IMR-90 (cell line): ENCODE results near the gene FBN3. TPM values are rescaled to one million over a fixed set of nuclear protein-coding genes. Genes with fewer than 3 reads are reported as not detected.

Experiments
- ATAC-seq: fragments of 200-7000 bp; cut with Tn5 transposase; 2 replicates; pipeline ENCODE4 v1.9.1; 2020; ENCODE audit warnings: low read depth, mild to moderate bottlenecking, moderate library complexity
- BruUV-seq: library from RNA; stranded (reverse); fragments of 400-500 nt; replicated peaks from 2 replicates; lab custom pipeline; 2021; lab: Mats Ljungman, UMichigan
- CTCF ChIA-PET: fragments of 300-600 bp; formaldehyde crosslinking; extraction: SDS; loops from one replicate; lab custom pipeline; 2021; ENCODE audit warnings: antibody characterized with exemption; lab: Yijun Ruan, JAX
- POLR2A ChIA-PET: fragments of 300-600 bp; sonication (Branson Sonifier 250); formaldehyde crosslinking; loops from one replicate; lab custom pipeline; 2022; ENCODE audit warnings: antibody characterized with exemption; ENCODE audit not compliant: unreplicated experiment; lab: Charles Lee
- DNase-seq: peaks from one replicate; pipeline ENCODE4 v3.0.0; 2013
- H2AFZ ChIP-seq: replicated peaks from 2 replicates; pipeline ENCODE3; 2013; ENCODE audit warnings: low read length, mild to moderate bottlenecking; ENCODE audit not compliant: poor library complexity
- H2AK5ac ChIP-seq: 2 replicates; pipeline ENCODE4 v1.6.1; 2013; ENCODE audit warnings: low read depth, low read length, inconsistent platforms
- H2AK9ac ChIP-seq: replicated peaks from 2 replicates; pipeline ENCODE3; 2013; ENCODE audit warnings: mild to moderate bottlenecking, low read depth, low read length, moderate library complexity; ENCODE audit not compliant: poor library complexity
- H2BK120ac ChIP-seq: 2 replicates; pipeline ENCODE4 v1.6.1; 2013; ENCODE audit warnings: low read depth, low read length, inconsistent platforms
- H2BK15ac ChIP-seq: 3 replicates; pipeline ENCODE4 v1.6.1; 2013; ENCODE audit warnings: low read depth, low read length, inconsistent platforms
- H2BK20ac ChIP-seq: 2 replicates; pipeline ENCODE4 v1.6.1; 2013; ENCODE audit warnings: low read depth, mild to moderate bottlenecking, inconsistent platforms, low read length, moderate library complexity
- H2BK5ac ChIP-seq: 2 replicates; pipeline ENCODE4 v1.6.1; 2013; ENCODE audit warnings: mild to moderate bottlenecking, low read depth, low read length, inconsistent platforms; ENCODE audit not compliant: poor library complexity, severe bottlenecking
- H3K14ac ChIP-seq: replicated peaks from 2 replicates; pipeline ENCODE4 v1.6.1; 2013; ENCODE audit warnings: low read depth, low read length, inconsistent platforms
- H3K18ac ChIP-seq: 2 replicates; pipeline ENCODE4 v1.6.1; 2013; ENCODE audit warnings: low read depth, low read length, control low read depth
- H3K23ac ChIP-seq: 2 replicates; pipeline ENCODE4 v1.6.1; 2013; ENCODE audit warnings: low read depth, low read length, inconsistent platforms
- H3K27ac ChIP-seq: 2 replicates; pipeline ENCODE4 v1.5.1; 2013; ENCODE audit warnings: mild to moderate bottlenecking, control low read depth, low read length; ENCODE audit not compliant: insufficient read depth
- H3K27me3 ChIP-seq: 2 replicates; pipeline ENCODE4 v1.6.1; 2013; ENCODE audit warnings: low read length; ENCODE audit not compliant: control insufficient read depth, insufficient read depth
- H3K36me3 ChIP-seq: 2 replicates; pipeline ENCODE4 v1.6.1; 2013; ENCODE audit warnings: low read length, mixed read lengths; ENCODE audit not compliant: control insufficient read depth, insufficient read depth
- H3K4ac ChIP-seq: 2 replicates; pipeline ENCODE4 v1.6.1; 2013; ENCODE audit warnings: low read depth, low read length, inconsistent platforms
- H3K4me1 ChIP-seq: 2 replicates; pipeline ENCODE4 v1.6.1; 2013; ENCODE audit warnings: low read length, mixed read lengths; ENCODE audit not compliant: control insufficient read depth, insufficient read depth
- H3K4me2 ChIP-seq: 2 replicates; pipeline ENCODE4 v1.6.1; 2013; ENCODE audit warnings: low read depth, mild to moderate bottlenecking, control low read depth, low read length, moderate library complexity
- H3K4me3 ChIP-seq: 2 replicates; pipeline ENCODE4 v1.5.1; 2013; ENCODE audit warnings: low read depth, mild to moderate bottlenecking, control low read depth, low read length, moderate library complexity; ENCODE audit not compliant: insufficient read depth
- H3K56ac ChIP-seq: 2 replicates; pipeline ENCODE4 v1.6.1; 2013; ENCODE audit warnings: low read length, inconsistent platforms; ENCODE audit not compliant: insufficient read depth; ENCODE audit errors: extremely low read depth
- H3K79me1 ChIP-seq, 2 experiments: 2 replicates each; pipeline ENCODE4 v1.6.1; 2013; ENCODE audit warnings: low read length in 2 of 2, inconsistent platforms in 1 of 2, low read depth in 1 of 2
- H3K9ac ChIP-seq: 2 replicates; pipeline ENCODE4 v1.6.1; 2013; ENCODE audit warnings: low read depth, low read length, control low read depth
- H3K9me1 ChIP-seq: 2 replicates; pipeline ENCODE4 v1.6.1; 2013; ENCODE audit warnings: low read length, inconsistent platforms; ENCODE audit not compliant: insufficient read depth
- H3K9me3 ChIP-seq: 2 replicates; pipeline ENCODE4 v1.6.1; 2013; ENCODE audit warnings: low read length; ENCODE audit not compliant: control insufficient read depth, insufficient read depth
- H4K20me1 ChIP-seq: 2 replicates; pipeline ENCODE4 v1.6.1; 2013; ENCODE audit warnings: low read length, inconsistent platforms; ENCODE audit not compliant: insufficient read depth
- H4K5ac ChIP-seq: 2 replicates; pipeline ENCODE4 v1.6.1; 2013; ENCODE audit warnings: mild to moderate bottlenecking, low read depth, low read length, control low read depth
- H4K8ac ChIP-seq, 2 experiments: 2 replicates each; pipeline ENCODE4 v1.6.1; 2013; ENCODE audit warnings: low read depth in 2 of 2, low read length in 2 of 2, control low read depth in 1 of 2, inconsistent platforms in 1 of 2
- H4K91ac ChIP-seq: 2 replicates; pipeline ENCODE4 v1.6.1; 2013; ENCODE audit warnings: low read depth, low read length, inconsistent platforms; ENCODE audit not compliant: insufficient read depth
- BHLHE40 ChIP-seq: fragments of 150-350 bp; IDR thresholded peaks from 2 replicates; pipeline ENCODE4 v1.6.1; 2016; ENCODE audit warnings: mild to moderate bottlenecking, low read depth, low read length
- CEBPB ChIP-seq: IDR thresholded peaks from 2 replicates; pipeline ENCODE4 v1.6.1; 2012; ENCODE audit warnings: low read depth, low read length, improper control_type of control experiment
- CHD1 ChIP-seq: IDR thresholded peaks from 2 replicates; pipeline ENCODE4 v1.6.1; 2012; ENCODE audit warnings: low read depth, low read length, improper control_type of control experiment
- ELK1 ChIP-seq: fragments of 150-350 bp; IDR thresholded peaks from 2 replicates; pipeline ENCODE4 v1.6.1; 2016; ENCODE audit warnings: low read depth, mild to moderate bottlenecking, low read length, moderate library complexity, borderline replicate concordance
- FOS ChIP-seq: fragments of 150-350 bp; IDR thresholded peaks from 2 replicates; pipeline ENCODE4 v1.6.1; 2016; ENCODE audit warnings: low read depth, low read length
- MAFK ChIP-seq: IDR thresholded peaks from 2 replicates; pipeline ENCODE4 v1.6.1; 2012; ENCODE audit warnings: low read depth, low read length, improper control_type of control experiment
- MAZ ChIP-seq: IDR thresholded peaks from 2 replicates; pipeline ENCODE4 v1.6.1; 2012; ENCODE audit warnings: low read depth, mild to moderate bottlenecking, low read length, improper control_type of control experiment, moderate library complexity, borderline replicate concordance
- MXI1 ChIP-seq: IDR thresholded peaks from 2 replicates; pipeline ENCODE4 v1.6.1; 2012; ENCODE audit warnings: low read depth, mild to moderate bottlenecking, low read length, moderate library complexity, borderline replicate concordance
- NFE2L2 ChIP-seq: fragments of 150-350 bp; IDR thresholded peaks from 2 replicates; pipeline ENCODE4 v1.6.1; 2016; ENCODE audit warnings: low read depth, mild to moderate bottlenecking, low read length
- POLR2A ChIP-seq: IDR thresholded peaks from 2 replicates; pipeline ENCODE4 v1.6.1; 2012; ENCODE audit warnings: mild to moderate bottlenecking, low read depth, low read length
- RAD21 ChIP-seq: IDR thresholded peaks from 2 replicates; pipeline ENCODE4 v1.6.1; 2012; ENCODE audit warnings: low read length, improper control_type of control experiment
- RCOR1 ChIP-seq: IDR thresholded peaks from 2 replicates; pipeline ENCODE4 v1.6.1; 2012; ENCODE audit warnings: mild to moderate bottlenecking, low read length, improper control_type of control experiment; ENCODE audit not compliant: insufficient replicate concordance
- RFX5 ChIP-seq: IDR thresholded peaks from 2 replicates; pipeline ENCODE4 v1.8.0; 2012; ENCODE audit warnings: low read depth, mild to moderate bottlenecking, low read length, moderate library complexity
- SMC3 ChIP-seq: fragments of 150-350 bp; IDR thresholded peaks from 2 replicates; pipeline ENCODE4 v1.6.1; 2016; ENCODE audit warnings: low read depth, mild to moderate bottlenecking, antibody characterized with exemption, low read length, moderate library complexity
- WGBS, 2 experiments: methylation state at CpG; one replicate each; pipeline versions ENCODE4 v1.1.5 to v1.1.7; 2013; ENCODE audit warnings: missing lambda C conversion rate in 2 of 2; ENCODE audit not compliant: insufficient read length in 1 of 2; ENCODE audit errors: extremely low coverage in 2 of 2; 5-methylcytosine and 5-hydroxymethylcytosine counted together
- dilution Hi-C: fragments of 300-500 bp; cut with HindIII; formaldehyde crosslinking; loops from one replicate; pipeline ENCODE4 v1.14.3; 2018; ENCODE audit warnings: low sequenced_read_pairs; ENCODE audit not compliant: unreplicated experiment
- in situ Hi-C: fragments of 300-500 bp; cut with MboI; formaldehyde crosslinking; loops from 3 replicates; pipeline ENCODE4 v1.14.3; 2019; ENCODE audit warnings: low sequenced_read_pairs, inconsistent platforms, mixed read lengths
- intact Hi-C: fragments of 100-400 bp; cut with micrococcal nuclease; formaldehyde crosslinking; loops from 2 replicates; pipeline ENCODE4 v1.10.0; 2022
- polyA plus RNA-seq, 3 experiments: library from polyadenylated mRNA; depleted of rRNA; stranded (reverse); fragments of >200 nt; gene quantifications; 2 replicates each; pipeline ENCODE4 v1.2.3, GENCODE V29; 2012; ENCODE audit warnings: low replicate concordance in 1 of 3
- total RNA-seq: library from RNA; depleted of rRNA; stranded (reverse); fragments of >200 nt; gene quantifications from 2 replicates; pipeline ENCODE4 v1.2.3, GENCODE V29; 2012
- TF ChIP-seq, protein P1 (sequence below): fragments of 150-350 bp; IDR thresholded peaks from 2 replicates; pipeline ENCODE4 v1.6.1; 2017; ENCODE audit warnings: mild to moderate bottlenecking, antibody characterized with exemption, low read length, low read depth
- TF ChIP-seq, protein P2 (sequence below): conservative IDR thresholded peaks from 2 replicates; pipeline ENCODE4 v1.5.1; 2012; ENCODE audit warnings: mild to moderate bottlenecking, low read depth, low read length, improper control_type of control experiment

FBN3 gene
- total and polyA plus RNA-seq, 2 of the 4 experiments (the other 2 are of a cell fraction): not detected

DNA sequence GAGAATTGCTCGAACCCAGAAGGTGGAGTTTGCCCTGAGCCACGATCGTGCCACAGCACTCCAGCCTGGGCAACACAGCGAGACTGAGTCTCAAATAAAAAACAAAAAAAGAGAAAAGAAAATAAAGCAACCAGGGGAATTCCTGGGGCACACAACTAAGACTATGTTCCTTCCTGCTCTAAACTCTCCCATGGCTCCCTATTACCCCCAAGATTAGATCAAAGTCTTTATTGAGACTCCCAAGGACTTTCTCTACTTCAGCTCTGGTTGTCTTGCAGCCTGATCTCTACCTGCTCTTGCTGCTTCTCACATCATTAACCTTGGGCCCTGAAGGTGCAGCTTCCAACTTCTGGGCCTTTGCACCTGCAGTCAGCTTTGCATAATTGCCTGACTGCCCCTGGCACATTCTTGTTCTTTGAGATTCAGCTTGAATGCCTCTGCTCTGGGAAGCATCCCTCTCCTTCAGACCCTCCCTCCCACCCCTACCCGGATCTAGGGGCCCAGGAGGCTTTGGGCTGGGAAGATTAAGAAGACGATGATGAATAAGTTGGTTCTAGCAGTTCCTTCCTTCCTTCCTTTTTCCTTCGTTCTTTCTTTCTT, 42.9 kb upstream of the FBN3 start:
- ChIA-PET POLR2A (no interaction called here), CTCF (no interaction called here)
- Histone ChIP-seq H4K8ac (no peak overlapping the region), H3K4ac (no peak overlapping the region), H2AK9ac (no peak overlapping the region), H3K56ac (no peak overlapping the region), H4K91ac (no peak overlapping the region), H3K9me1 (no peaks in the 10 kb centered on the region), H2BK120ac (no peak overlapping the region), H3K23ac (no peak overlapping the region), H3K4me2 (no peak overlapping the region), H3K27ac (no peak overlapping the region), H3K14ac (no peak overlapping the region), H3K4me3 (no peak overlapping the region), H3K18ac (no peak overlapping the region), H2BK5ac (no peak overlapping the region), H3K4me1 (peaks cover 2% of the 10 kb centered on the region; the same call in 1 of the 2 replicates), H2AK5ac (no peak overlapping the region), H2AFZ (no peak overlapping the region), H3K9me3 (no peaks in the 10 kb centered on the region), H3K9ac (no peak overlapping the region), H3K36me3 (no peaks in the 10 kb centered on the region), H4K5ac (no peak overlapping the region), H2BK15ac (no peak overlapping the region), H2BK20ac (no peak overlapping the region), H3K79me1 (no peaks in the 10 kb centered on the region), H3K27me3 (peaks cover 2% of the 10 kb centered on the region; the same call in 1 of the 2 replicates), H4K20me1 (no peaks in the 10 kb centered on the region)
- intact Hi-C loops (no loop called here), in situ Hi-C loops (no loop called here), dilution Hi-C loops (no loop called here)
- ATAC-seq: no peak
- TF ChIP-seq ELK1 (no peak), MAZ (no peak), SMC3 (no peak), BHLHE40 (no peak), POLR2A (no peak), RFX5 (no peak), MXI1 (no peak), CHD1 (no peak), CEBPB (no peak), FOS (no peak), MAFK (no peak), NFE2L2 (no peak), RCOR1 (no peak), RAD21 (no peak)
- TF ChIP-seq, protein P1, sequence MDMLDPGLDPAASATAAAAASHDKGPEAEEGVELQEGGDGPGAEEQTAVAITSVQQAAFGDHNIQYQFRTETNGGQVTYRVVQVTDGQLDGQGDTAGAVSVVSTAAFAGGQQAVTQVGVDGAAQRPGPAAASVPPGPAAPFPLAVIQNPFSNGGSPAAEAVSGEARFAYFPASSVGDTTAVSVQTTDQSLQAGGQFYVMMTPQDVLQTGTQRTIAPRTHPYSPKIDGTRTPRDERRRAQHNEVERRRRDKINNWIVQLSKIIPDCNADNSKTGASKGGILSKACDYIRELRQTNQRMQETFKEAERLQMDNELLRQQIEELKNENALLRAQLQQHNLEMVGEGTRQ: no peak
- TF ChIP-seq, protein P2, sequence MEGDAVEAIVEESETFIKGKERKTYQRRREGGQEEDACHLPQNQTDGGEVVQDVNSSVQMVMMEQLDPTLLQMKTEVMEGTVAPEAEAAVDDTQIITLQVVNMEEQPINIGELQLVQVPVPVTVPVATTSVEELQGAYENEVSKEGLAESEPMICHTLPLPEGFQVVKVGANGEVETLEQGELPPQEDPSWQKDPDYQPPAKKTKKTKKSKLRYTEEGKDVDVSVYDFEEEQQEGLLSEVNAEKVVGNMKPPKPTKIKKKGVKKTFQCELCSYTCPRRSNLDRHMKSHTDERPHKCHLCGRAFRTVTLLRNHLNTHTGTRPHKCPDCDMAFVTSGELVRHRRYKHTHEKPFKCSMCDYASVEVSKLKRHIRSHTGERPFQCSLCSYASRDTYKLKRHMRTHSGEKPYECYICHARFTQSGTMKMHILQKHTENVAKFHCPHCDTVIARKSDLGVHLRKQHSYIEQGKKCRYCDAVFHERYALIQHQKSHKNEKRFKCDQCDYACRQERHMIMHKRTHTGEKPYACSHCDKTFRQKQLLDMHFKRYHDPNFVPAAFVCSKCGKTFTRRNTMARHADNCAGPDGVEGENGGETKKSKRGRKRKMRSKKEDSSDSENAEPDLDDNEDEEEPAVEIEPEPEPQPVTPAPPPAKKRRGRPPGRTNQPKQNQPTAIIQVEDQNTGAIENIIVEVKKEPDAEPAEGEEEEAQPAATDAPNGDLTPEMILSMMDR: no peak
- no TSS peak for BruUV-seq
- 80% methylated on average over 1 of the region's 7 CpGs; no CpG with 5 or more reads in 1 of the 2 experiments for WGBS, 2 experiments
- no peak for DNase-seq
